GM12878 (cell line): ENCODE measurements around the gene TRPM3. TPM values are rescaled to one million over a fixed set of nuclear protein-coding genes. Genes with fewer than 3 reads are reported as not detected.

Experiments used
- ATAC-seq: fragments of 200-7000 bp; cut with Tn5 transposase; 3 replicates; pipeline ENCODE4 v1.9.1; 2020; ENCODE audit warnings: mild to moderate bottlenecking, moderate library complexity
- BruUV-seq: library from RNA; stranded (reverse); fragments of 400-500 nt; replicated peaks from 2 replicates; lab custom pipeline; 2021; lab: Mats Ljungman, UMichigan
- CTCF ChIA-PET: fragments of 300-600 bp; sonication (Branson Sonifier 250); formaldehyde crosslinking; extraction: SDS; loops from one replicate; lab custom pipeline; 2021; ENCODE audit warnings: inconsistent platforms; lab: Yijun Ruan, JAX
- POLR2A ChIA-PET: fragments of 350-600 bp; formaldehyde crosslinking; extraction: SDS; loops from one replicate; lab custom pipeline; 2021; ENCODE audit warnings: inconsistent platforms; lab: Charles Lee
- RAD21 ChIA-PET: fragments of 300-600 bp; sonication (Branson Sonifier 250); formaldehyde crosslinking; loops from one replicate; lab custom pipeline; 2023; ENCODE audit warnings: antibody characterized with exemption; ENCODE audit not compliant: unreplicated experiment; lab: Charles Lee
- SMC1A ChIA-PET: fragments of 300-600 bp; sonication (Branson Sonifier 250); formaldehyde crosslinking; loops from one replicate; lab custom pipeline; 2023; ENCODE audit not compliant: unreplicated experiment, uncharacterized antibody; lab: Charles Lee
- DNase-seq: peaks from one replicate; pipeline ENCODE4 v3.0.0-alpha.2; 2011; ENCODE audit warnings: low read depth, low spot score
- FAIRE-seq: peaks from 3 replicates; lab custom pipeline; 2011; peaks lifted over from hg19 to GRCh38; lab: Jason Lieb, UNC
- H2AFZ ChIP-seq: 2 replicates; pipeline ENCODE4 v1.6.0; 2011; ENCODE audit warnings: low read depth, low read length, control low read depth; ENCODE audit not compliant: control insufficient read depth
- H3K27ac ChIP-seq: 2 replicates; pipeline ENCODE4 v1.5.1; 2011; ENCODE audit warnings: control low read depth; ENCODE audit not compliant: control insufficient read depth, insufficient read depth
- H3K27me3 ChIP-seq, 2 experiments: replicated peaks in 1 of 2; 2 replicates each; pipeline versions ENCODE4 v1.6.0 to v1.6.1; 2011; ENCODE audit warnings: low read length in 1 of 2; ENCODE audit not compliant: control insufficient read depth in 2 of 2, insufficient read depth in 2 of 2
- H3K36me3 ChIP-seq, 2 experiments: 2 replicates each; pipeline ENCODE4 v1.5.1; 2011; ENCODE audit warnings: low read length in 1 of 2; ENCODE audit not compliant: control insufficient read depth in 2 of 2, insufficient read depth in 2 of 2
- H3K4me1 ChIP-seq: 2 replicates; pipeline ENCODE4 v1.6.1; 2011; ENCODE audit warnings: mild to moderate bottlenecking, low read length, moderate library complexity, mixed read lengths; ENCODE audit not compliant: control insufficient read depth, insufficient read depth
- H3K4me2 ChIP-seq: 2 replicates; pipeline ENCODE4 v1.6.0; 2011; ENCODE audit warnings: control low read depth; ENCODE audit not compliant: control insufficient read depth, insufficient read depth
- H3K4me3 ChIP-seq: fragments of 200-600 bp; sonication (generic); 2 replicates; pipeline ENCODE4 v1.5.1; 2016
- H3K79me2 ChIP-seq: 2 replicates; pipeline ENCODE4 v1.6.0; 2011; ENCODE audit warnings: low read length; ENCODE audit not compliant: control insufficient read depth, insufficient read depth
- H3K9ac ChIP-seq: 2 replicates; pipeline ENCODE4 v1.8.0; 2011; ENCODE audit warnings: low read length, control low read depth, mixed read lengths; ENCODE audit not compliant: control insufficient read depth, insufficient read depth
- H3K9me3 ChIP-seq: replicated peaks from 3 replicates; pipeline ENCODE4 v1.5.1; 2011; ENCODE audit warnings: mild to moderate bottlenecking, low read length; ENCODE audit not compliant: control insufficient read depth, insufficient read depth
- H4K20me1 ChIP-seq: 2 replicates; pipeline ENCODE4 v1.6.0; 2011; ENCODE audit not compliant: control insufficient read depth, insufficient read depth
- BACH1 ChIP-seq: fragments of 450-650 bp; IDR thresholded peaks from 2 replicates; pipeline ENCODE4 v1.6.1; 2017; ENCODE audit warnings: mild to moderate bottlenecking, borderline replicate concordance
- EP300 ChIP-seq, 2 experiments: fragments of 150-350 bp in 1 of 2; IDR thresholded peaks; 2 replicates each; pipeline ENCODE4 v1.6.1; 2011 to 2012; ENCODE audit warnings: low read depth in 2 of 2, low read length in 2 of 2, borderline replicate concordance in 1 of 2, improper control_type of control experiment in 1 of 2, inconsistent platforms in 1 of 2; ENCODE audit not compliant: control insufficient read depth in 1 of 2
- PAX5 ChIP-seq: IDR thresholded peaks from 2 replicates; pipeline ENCODE4 v1.6.1; 2011; ENCODE audit warnings: low read depth, low read length, borderline replicate concordance
- TARDBP ChIP-seq: IDR thresholded peaks from 2 replicates; pipeline ENCODE4 v1.6.1; 2016; ENCODE audit warnings: borderline replicate concordance
- ZSCAN29 ChIP-seq: fragments of 450-650 bp; IDR thresholded peaks from 2 replicates; pipeline ENCODE4 v1.6.1; 2017; ENCODE audit warnings: mild to moderate bottlenecking, moderate library complexity
- WGBS: methylation state at CpG from one replicate; pipeline ENCODE4 v1.1.6; 2016; ENCODE audit warnings: low lambda C conversion rate; ENCODE audit not compliant: insufficient replicate concordance, insufficient coverage; ENCODE audit errors: missing lambda C conversion rate; 5-methylcytosine and 5-hydroxymethylcytosine counted together
- in situ Hi-C: fragments of 300-500 bp; cut with MboI; formaldehyde crosslinking; loops from 9 replicates; pipeline ENCODE4 v1.14.3; 2018; ENCODE audit warnings: mixed read lengths
- intact Hi-C: fragments of 100-400 bp; cut with micrococcal nuclease; formaldehyde crosslinking; loops from one replicate; pipeline ENCODE4 v1.14.2; 2022; ENCODE audit not compliant: unreplicated experiment
- polyA plus RNA-seq, 11 experiments: library from polyadenylated mRNA; depleted of rRNA in 4 of 11; unstranded in 6 of 11; stranded (reverse) in 5 of 11; fragments of >200 nt; fragmentation: Nextera tagmentation in 4 of 11; fragmentation: Illumina TruSeq in 1 of 11; extraction: Ambion mirVana in 4 of 11; extraction: Trizol in 1 of 11; gene quantifications; 1 replicate in 1 of 11; 2 replicates in 10 of 11; pipeline versions ENCODE4 v1.2.1 to v1.2.3, GENCODE V29; 2011 to 2016; ENCODE audit warnings: inconsistent platforms in 2 of 11, missing spikeins in 2 of 11, low read depth in 1 of 11
- total RNA-seq, 4 experiments: library from RNA; depleted of rRNA in 3 of 4; stranded (reverse); fragments of >200 nt in 3 of 4; fragmentation: Illumina TruSeq in 1 of 4; extraction: Trizol in 1 of 4; gene quantifications; 2 replicates each; pipeline versions ENCODE4 v1.2.1 to v1.2.3, GENCODE V29; 2013 to 2021
- TF ChIP-seq, protein P1 (sequence below): IDR thresholded peaks from 2 replicates; pipeline ENCODE4 v1.6.1; 2012; ENCODE audit warnings: improper control_type of control experiment, low read depth, low read length; ENCODE audit not compliant: insufficient replicate concordance
- TF ChIP-seq, protein P2 (sequence below): fragments of 450-650 bp; IDR thresholded peaks from 2 replicates; pipeline ENCODE4 v1.6.1; 2018; ENCODE audit warnings: borderline replicate concordance, mild to moderate bottlenecking; ENCODE audit not compliant: partially characterized antibody

Gene TRPM3
- total and polyA plus RNA-seq, 10 of the 15 experiments (the other 5 are each of a cell fraction or from before 2014, with no cell fraction given) = not detected

DNA sequence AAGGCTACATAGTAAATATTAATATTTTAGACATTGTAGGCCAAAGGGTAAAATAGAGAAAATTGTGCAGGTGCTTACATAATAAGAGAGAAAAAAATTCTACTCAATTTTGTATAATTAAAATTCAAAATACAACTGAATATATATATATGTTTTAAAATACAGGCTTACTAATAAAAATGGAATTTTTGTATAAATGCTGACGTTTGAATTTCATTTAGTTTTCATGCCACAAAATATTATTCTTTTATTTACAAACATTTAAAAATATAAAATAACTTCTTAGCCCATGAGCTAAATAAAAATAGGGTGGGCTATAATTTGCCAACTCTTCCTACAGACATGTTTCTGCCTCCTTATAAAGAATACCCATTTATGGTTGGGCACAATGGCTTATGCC is 328.6 kb downstream of the TRPM3 start (continued):
- TF ChIP-seq PAX5 = no peak

DNA sequence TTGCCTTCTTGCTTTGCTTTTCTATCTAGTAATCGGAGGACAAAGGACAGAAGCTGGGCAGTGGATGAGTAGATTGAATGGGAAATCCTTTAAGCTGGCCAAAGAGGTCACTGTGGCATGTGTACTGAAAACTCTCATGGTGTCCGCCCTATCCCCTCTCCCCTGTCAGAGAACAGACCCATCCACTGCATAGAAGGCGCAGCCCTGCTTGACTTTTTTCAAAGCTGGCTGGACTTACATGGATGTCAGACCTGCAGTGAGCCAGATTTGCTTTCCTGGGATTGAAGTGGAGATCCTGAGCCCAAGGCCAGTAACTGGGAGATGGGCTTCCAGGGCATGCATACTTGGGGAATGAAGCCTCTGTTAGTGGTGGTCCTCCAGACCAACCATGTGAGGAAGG is 329.5 kb downstream of the TRPM3 start:
- H3K4me2 ChIP-seq = no peak overlapping the region
- FAIRE-seq = no peak
- WGBS = 0% methylated on average over 3 of the region's 3 CpGs
- H2AFZ ChIP-seq = no peak overlapping the region
- DNase-seq = no peak
- ChIA-PET SMC1A (interaction anchor here (0.5 kb wide), 1 partner anchor 10 kb away, joined by 3 read pairs; no protein-coding TSS in a partner anchor), CTCF (no interaction called here), RAD21 (no interaction called here), POLR2A (no interaction called here)
- ATAC-seq = no peak
- intact Hi-C loops = no loop called here
- H3K4me3 ChIP-seq = no peak overlapping the region
- TF ChIP-seq ZSCAN29 = no peak
- no peak for TF ChIP-seq TARDBP
- H4K20me1 ChIP-seq = no peaks in the 10 kb centered on the region
- H3K27ac ChIP-seq = no peak overlapping the region
- no TSS peak for BruUV-seq
- H3K79me2 ChIP-seq = no peaks in the 10 kb centered on the region
- in situ Hi-C loops = no loop called here
- no peaks in the 10 kb centered on the region for H3K4me1 ChIP-seq
- 0 out of 4 replicates have a peak, but pooled peaks cover 0 to 2% of the 10 kb centered on the region in 2 experiments for H3K27me3 ChIP-seq
- H3K9ac ChIP-seq = no peak overlapping the region
- no peaks in the 10 kb centered on the region for H3K9me3 ChIP-seq
- H3K36me3 ChIP-seq = no peaks in the 10 kb centered on the region

DNA sequence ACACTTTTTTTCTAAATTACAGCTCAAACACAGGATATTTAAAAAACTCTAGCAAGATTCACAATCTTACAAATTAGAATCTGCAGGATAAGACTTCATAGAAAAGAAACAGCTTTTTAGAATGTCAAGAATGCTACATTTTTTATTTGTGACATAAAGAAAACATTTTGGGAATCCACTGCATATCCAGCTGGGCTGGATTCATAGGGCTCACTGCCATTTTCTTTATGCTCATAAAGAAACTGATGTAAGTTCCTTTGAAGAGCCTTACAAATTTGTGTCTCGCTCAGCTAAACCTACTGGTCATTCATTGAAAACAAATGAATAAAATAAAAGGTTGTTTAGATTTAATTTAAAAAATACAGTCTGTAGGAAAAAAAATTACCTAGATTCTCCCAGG is 332.3 kb downstream of the TRPM3 start:
- H3K27ac ChIP-seq = no peak overlapping the region
- DNase-seq = no peak
- no peaks in the 10 kb centered on the region for H3K36me3 ChIP-seq
- no peak overlapping the region for H3K4me3 ChIP-seq
- ChIA-PET POLR2A (no interaction called here), RAD21 (no interaction called here), SMC1A (interaction anchor here (0.6 kb wide), 1 partner anchor 50 kb away, joined by 3 read pairs; no protein-coding TSS in a partner anchor), CTCF (no interaction called here)
- FAIRE-seq = no peak
- WGBS = 36% methylated on average over 1 of the region's 1 CpG
- no peak for ATAC-seq
- intact Hi-C loops (loop anchor here (10.0 kb wide), 1 partner anchor 56 kb away; no protein-coding TSS in a partner anchor), in situ Hi-C loops (no loop called here)
- no peak overlapping the region for H2AFZ ChIP-seq
- H3K79me2 ChIP-seq = no peaks in the 10 kb centered on the region
- no peaks in the 10 kb centered on the region for H3K4me1 ChIP-seq
- H3K4me2 ChIP-seq = no peak overlapping the region
- H3K27me3 ChIP-seq = 0 out of 4 replicates have a peak, but pooled peaks cover 0 to 2% of the 10 kb centered on the region in 2 experiments
- H4K20me1 ChIP-seq = no peaks in the 10 kb centered on the region
- H3K9me3 ChIP-seq = no peaks in the 10 kb centered on the region
- BruUV-seq = no TSS peak
- H3K9ac ChIP-seq = no peak overlapping the region
- TF ChIP-seq, protein P1, sequence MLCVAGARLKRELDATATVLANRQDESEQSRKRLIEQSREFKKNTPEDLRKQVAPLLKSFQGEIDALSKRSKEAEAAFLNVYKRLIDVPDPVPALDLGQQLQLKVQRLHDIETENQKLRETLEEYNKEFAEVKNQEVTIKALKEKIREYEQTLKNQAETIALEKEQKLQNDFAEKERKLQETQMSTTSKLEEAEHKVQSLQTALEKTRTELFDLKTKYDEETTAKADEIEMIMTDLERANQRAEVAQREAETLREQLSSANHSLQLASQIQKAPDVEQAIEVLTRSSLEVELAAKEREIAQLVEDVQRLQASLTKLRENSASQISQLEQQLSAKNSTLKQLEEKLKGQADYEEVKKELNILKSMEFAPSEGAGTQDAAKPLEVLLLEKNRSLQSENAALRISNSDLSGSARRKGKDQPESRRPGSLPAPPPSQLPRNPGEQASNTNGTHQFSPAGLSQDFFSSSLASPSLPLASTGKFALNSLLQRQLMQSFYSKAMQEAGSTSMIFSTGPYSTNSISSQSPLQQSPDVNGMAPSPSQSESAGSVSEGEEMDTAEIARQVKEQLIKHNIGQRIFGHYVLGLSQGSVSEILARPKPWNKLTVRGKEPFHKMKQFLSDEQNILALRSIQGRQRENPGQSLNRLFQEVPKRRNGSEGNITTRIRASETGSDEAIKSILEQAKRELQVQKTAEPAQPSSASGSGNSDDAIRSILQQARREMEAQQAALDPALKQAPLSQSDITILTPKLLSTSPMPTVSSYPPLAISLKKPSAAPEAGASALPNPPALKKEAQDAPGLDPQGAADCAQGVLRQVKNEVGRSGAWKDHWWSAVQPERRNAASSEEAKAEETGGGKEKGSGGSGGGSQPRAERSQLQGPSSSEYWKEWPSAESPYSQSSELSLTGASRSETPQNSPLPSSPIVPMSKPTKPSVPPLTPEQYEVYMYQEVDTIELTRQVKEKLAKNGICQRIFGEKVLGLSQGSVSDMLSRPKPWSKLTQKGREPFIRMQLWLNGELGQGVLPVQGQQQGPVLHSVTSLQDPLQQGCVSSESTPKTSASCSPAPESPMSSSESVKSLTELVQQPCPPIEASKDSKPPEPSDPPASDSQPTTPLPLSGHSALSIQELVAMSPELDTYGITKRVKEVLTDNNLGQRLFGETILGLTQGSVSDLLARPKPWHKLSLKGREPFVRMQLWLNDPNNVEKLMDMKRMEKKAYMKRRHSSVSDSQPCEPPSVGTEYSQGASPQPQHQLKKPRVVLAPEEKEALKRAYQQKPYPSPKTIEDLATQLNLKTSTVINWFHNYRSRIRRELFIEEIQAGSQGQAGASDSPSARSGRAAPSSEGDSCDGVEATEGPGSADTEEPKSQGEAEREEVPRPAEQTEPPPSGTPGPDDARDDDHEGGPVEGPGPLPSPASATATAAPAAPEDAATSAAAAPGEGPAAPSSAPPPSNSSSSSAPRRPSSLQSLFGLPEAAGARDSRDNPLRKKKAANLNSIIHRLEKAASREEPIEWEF = no peak
- TF ChIP-seq BACH1 (no peak), EP300 (IDR thresholded peaks at IDR 0.05; ENCODE audit: borderline replicate concordance in 1 of 2, control insufficient read depth in 1 of 2, low read depth in 2 of 2, low read length in 2 of 2) (no peak)
- TF ChIP-seq, protein P2, sequence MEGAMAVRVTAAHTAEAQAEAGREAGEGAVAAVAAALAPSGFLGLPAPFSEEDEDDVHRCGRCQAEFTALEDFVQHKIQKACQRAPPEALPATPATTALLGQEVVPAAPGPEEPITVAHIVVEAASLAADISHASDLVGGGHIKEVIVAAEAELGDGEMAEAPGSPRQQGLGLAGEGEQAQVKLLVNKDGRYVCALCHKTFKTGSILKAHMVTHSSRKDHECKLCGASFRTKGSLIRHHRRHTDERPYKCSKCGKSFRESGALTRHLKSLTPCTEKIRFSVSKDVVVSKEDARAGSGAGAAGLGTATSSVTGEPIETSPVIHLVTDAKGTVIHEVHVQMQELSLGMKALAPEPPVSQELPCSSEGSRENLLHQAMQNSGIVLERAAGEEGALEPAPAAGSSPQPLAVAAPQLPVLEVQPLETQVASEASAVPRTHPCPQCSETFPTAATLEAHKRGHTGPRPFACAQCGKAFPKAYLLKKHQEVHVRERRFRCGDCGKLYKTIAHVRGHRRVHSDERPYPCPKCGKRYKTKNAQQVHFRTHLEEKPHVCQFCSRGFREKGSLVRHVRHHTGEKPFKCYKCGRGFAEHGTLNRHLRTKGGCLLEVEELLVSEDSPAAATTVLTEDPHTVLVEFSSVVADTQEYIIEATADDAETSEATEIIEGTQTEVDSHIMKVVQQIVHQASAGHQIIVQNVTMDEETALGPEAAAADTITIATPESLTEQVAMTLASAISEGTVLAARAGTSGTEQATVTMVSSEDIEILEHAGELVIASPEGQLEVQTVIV = no peak
